CD4-positive, alpha-beta T cell treated with Interleukin-21 for 1 hour (primary cell): Measurements from ENCODE around the gene CACNA1C.

Experiments used
- DNase-seq: peaks from one replicate; pipeline ENCODE4 v3.0.0-alpha.2; 2020

Gene CACNA1C

DNA sequence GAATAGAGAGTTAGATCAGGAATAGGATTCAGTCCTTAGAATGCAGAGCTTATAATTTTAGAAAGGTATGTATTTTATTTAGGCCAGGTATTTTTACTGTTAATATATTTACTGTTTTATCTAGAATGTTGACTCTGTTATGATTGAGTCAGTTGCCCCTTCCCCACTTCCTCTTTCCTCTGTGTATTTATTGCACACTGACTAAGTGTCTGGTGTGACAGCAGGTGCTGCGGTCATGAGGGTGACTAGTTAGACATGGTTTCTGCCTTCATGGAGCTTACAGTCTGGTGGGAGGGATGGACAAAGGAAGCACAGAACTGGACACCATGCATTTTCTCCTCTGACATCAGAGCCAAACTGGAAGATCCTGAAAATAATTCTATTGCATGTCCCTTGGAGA is 159.8 kb downstream of the CACNA1C start:
- DNase-seq, result no peak

DNA sequence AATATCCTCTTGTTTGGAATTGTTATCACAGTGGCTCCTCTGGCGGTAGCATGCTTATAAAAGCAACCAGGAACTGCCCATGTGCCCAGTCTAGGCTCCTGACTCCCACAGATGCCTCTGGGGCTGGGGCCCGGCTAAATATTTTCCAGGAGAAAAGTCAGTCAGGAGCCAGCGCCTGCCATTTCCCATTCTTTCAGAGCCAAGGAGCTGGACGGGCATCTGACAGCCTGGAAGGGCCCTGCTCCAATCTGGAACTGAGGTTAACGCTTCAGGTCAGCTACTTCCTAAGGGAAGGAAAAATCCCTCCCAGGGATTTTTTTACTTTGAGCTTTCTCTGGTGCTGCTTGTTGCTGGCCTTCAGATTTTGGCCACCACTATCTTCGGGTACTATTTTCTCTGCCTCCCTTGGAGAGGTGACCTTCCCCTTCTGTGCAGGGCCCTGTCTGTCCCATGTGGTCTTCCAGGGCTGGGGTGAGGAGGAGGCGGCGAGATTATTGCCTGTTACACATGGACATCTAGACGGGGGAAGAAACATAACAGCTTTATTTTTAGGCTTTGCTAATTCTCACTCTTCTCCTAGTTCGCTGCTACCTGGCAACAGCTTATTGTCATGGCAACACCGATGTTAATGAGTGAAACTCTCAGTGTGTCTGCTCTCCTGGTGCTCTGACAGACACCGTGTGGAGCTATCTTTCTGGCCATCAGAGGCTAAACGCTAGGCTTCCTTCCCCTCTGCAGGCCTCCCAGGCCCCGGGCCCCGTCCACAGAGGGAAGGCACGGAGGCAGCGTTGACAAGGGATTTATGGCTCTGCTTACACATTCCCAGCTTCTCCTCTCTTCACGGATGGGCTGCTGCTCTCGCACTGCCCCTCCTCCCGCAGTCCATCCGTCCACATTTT is 160.4 kb downstream of the CACNA1C start:
- DNase-seq, result no peak

DNA sequence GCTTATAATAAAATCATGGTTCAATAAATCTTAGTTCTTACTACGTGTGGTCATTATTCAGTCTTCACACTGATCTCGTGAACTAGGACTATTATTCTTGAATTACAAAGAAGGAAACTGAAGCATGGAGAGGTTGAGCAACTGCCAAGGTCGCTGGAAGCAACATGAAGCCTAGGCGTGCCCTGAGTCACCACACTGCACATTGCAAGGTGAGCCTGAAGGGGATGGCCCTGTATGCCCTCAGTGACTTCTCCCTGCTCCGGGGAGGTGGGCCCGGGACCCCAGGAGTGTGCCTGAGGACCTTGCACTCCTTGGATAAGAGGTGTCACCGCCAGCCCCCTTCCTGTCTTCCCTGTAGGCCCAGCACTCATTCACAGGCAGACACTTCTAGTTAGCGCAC is 161.6 kb downstream of the CACNA1C start:
- DNase-seq, result no peak

DNA sequence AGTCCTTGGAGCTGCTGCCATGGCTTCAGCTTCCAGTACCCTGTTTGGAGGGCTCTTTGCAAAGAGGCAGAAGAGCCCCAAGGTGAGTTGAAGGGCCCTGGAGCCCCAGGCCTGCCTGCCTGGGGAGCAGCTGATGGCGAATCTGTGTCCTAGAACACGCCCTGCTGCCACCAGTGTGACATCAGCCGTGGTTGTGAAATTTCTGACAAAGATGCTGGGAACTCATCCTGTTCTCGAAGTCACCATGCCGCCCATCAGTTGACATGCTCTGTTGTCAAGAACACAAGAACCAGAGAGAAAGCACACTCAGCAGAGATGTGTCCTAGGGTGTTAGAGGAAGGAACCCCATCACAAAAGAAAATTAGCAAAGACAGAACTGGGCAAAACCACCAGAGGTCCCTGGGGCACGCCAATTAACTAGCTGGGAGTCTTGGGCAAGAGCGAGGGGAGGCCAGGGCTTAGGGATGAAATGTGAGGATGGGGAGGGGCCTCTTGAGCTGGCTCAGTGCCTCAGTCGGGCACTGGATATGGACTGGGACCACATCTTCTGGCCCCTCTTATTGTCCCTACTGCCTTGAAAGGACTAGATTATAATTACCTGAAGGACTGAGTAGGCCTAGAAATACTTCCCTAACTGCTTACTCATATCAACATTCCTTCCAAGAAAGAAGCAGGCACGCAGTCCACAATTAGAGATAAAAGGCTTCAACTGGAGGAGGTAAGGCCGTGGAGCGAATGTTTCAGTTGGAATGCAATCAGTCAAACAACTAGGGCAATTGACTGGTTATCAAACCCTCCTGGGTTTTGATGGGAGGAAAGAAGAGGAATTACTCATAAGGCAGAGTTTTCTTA is 163.1 kb downstream of the CACNA1C start:
- DNase-seq, result no peak

DNA sequence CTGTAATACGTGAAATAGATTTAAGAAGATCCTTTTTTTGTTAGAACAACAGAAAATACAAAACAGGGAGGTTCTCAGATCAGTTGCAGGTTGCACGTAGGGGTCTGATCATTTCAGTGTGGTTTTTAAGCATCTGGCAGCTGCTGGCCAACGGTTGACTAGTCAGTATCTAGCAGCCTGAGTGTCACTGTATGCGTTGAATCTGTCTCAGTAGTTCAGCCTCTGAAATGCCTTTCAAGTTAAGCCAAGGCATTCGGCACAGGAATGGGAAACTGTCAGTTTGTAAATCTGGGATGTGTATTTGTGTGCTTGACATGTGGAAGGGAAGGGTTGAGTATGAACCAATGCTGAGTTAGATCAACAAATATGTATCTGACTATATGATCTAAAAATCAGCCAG is 165.9 kb downstream of the CACNA1C start:
- no peak for DNase-seq

DNA sequence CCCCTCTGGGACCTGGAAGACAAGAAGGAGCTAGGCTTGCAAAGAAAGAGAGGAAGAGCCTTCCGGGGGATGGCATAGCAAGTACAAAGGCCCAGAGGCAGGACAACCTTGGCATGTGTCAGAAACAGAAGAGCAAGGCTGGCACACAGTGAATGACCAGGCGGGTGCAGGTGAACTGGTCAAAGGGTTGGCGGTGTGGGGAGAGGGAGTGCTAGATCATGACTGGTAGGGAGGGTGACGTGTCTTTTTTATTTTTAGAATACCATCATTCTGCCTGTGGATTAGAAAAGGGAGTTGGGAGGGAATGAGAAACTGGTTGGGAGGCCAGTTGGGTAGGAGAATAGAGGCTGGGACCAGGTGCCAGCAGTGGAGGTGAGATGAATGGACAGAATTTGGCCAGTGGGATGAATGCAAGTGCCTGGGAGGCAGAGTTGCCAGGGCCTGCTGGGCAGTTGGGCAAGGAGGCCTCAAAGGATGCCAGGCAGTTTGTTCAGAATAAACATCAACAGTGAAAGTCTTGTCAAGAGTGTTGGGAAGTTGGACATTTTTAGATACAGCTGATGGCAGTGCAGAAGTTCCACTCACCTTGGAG is 168.3 kb downstream of the CACNA1C start:
- no peak for DNase-seq

DNA sequence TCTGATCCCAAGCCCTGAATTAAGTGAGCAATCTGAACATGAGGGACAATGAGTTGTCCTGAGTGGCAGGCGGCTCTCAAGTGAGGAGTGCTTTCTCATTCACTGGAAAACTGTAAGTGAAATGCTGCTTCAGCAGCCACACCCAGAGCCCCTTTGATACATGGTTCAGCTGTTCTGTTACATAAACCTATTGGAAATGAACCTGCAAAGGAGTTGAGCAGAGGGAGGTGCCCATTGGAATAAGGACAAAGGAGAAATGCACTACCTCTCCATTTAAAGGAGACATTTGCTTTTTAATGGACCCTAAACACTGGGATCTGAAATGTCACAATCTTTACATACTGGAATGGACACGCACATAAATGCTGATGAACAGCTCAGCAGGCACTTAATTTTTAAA is 169.9 kb downstream of the CACNA1C start:
- no peak for DNase-seq

DNA sequence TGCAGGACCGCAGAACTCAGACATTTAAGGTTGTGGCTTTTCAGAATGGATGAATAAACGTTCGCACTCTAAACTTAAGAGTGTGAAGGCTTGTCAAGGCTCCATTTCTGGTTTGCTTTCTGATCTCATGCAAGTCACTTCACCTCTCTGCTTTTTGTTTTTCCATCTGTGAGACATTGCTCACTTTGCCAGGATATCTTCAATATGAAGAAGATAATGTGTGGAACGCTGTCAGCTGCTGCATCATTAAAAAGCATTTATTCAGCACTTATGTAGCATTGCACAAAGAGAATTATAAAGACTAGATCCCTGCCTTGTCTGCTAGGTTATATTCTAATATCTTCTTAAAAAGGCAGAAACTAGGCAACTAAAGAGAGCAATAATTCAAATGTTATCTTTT is 172.2 kb downstream of the CACNA1C start:
- no peak for DNase-seq

DNA sequence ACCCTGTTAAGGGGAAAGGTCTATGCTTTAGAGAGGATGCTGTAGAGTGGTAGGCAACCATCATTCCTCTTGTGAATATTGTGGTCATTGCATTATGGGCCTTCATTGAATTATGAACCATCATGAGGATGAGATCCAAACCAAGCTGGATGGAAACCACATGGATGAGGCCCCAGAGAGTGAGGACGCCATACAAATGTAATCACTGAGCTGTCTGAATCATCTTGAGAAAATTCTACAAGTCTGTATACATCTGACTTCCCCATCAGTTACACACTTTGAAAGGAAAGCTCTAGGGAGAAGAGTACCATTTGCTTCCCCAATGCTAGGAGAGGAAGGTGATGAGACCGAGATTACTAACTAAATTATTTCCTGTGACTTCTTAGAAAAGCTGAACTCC is 172.9 kb downstream of the CACNA1C start:
- DNase-seq, result no peak

DNA sequence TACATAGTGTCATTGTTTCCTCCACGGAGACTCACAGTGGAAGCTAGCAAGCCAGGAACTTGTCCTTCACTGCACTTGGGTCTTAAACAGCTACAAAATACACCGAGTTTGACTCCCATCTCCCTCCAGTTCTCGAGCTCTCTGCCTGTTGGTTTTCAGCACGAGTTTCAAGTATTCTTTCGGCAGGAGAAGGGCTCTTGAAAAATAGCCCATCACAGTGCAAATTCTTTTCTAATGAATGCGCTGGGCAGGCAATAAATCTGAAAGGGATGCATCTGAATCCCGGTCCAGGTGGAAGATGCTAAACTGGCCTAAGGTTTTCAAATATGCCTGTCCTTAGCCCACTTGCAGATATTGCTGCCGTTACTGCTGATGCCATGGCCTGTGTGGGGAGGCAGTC is 173.9 kb downstream of the CACNA1C start:
- no peak for DNase-seq

DNA sequence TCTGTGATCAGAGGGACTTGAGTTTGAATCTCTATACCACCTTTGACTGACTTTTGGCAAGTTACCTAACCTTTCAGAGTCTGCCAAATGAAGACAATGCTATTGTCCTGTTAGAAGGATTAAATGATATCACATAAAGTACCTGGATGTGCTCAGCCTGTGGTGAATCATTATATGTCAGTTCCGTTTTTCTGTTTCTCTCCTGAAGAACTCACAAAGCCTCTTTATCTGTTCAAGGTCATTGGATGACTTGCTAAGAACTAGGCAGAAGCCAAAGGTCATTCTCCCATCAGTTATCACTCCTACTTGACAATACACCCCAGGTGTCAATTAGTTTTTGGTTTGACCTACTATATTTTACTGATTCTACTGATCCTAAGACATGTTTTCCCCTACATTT is 174.6 kb downstream of the CACNA1C start:
- DNase-seq, result no peak

DNA sequence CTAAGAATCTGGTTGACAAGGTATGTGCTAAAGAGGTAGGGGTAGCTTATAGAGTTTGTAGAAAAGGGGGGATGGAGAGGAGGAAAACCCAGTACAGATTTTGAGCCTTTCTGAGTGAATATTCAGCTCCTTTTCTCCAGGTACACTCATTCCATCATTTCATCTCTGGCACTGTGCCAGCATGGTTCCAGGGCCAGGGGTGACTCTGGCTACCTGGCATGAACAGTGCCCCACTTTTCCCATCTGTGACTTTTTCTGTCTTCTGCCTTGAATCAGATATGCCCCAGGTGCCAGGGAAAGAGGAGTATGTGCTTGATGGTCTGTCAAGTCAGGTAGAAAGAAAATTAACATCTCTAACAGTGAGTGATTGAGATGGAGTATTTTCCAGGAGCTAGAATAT is 175.7 kb downstream of the CACNA1C start:
- no peak for DNase-seq

DNA sequence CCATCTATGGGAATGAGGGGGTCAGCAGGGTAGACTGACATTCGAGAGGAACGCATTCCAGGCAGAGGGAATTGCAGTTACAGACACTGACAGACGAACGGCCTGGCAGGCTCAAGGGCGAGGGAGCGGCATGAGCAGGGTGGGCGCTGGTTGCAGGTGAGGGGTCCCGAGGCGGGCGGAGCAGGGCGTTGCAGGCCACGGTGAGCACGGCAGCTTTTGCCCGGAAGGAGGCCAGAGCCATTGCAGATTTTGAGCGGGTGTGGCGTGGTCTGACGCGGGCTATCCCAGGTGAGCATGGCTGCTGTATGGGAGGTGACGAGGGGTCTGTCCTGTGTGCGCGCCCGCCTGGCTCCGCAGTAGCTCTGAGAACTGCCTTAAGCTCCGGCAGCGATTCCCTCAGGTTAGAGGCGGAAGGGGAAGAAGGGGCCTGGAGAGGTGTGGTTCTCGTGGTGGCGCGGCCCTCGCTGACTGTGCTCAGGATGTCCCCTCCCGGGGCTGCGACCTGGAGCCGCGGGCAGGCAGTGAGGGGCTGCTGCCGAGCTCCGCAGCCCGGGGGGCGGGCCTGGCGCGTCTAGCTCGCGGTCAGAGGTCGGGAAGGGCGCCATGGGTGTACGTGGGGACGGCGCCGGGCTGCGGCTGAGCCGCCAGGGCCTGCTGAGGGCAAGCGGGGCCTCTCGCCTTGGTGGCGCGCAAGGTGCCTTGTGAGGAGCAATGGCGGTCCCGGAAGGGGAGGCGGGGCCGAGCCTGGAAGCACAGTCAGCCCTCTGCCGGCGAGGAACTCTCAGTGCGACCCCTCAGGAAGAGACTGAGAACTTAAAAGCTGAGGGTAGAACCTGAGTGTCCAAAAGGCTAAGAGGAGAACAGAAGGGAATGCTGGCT is 177.1 kb downstream of the CACNA1C start:
- DNase-seq, result no peak

DNA sequence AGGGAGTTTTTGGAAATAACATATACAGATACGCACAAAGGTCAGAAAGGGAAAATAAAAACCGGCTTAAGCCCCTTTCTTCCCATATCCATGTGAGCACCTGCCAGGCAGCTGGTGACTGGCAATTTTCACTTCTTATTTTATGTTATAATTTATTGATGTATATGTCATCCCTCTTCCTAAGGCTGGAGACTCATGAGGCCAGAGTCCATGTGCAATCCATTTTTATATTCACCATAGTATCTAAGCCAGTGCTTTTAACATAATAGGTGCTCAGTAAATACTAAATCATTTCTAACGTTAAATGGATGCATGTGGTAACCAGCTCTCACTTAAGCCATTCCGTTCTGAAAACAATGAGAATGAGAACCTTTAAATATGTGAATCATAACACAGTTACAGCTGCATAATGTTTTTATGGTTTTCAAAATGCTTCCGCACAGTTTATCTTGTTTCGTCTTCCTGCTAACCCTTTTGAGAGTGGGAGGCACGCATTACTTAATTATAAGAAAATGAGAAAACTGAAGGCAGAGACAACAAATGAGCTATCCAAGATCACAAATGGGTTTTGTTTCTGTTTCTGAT is 178.3 kb downstream of the CACNA1C start:
- DNase-seq, result no peak

DNA sequence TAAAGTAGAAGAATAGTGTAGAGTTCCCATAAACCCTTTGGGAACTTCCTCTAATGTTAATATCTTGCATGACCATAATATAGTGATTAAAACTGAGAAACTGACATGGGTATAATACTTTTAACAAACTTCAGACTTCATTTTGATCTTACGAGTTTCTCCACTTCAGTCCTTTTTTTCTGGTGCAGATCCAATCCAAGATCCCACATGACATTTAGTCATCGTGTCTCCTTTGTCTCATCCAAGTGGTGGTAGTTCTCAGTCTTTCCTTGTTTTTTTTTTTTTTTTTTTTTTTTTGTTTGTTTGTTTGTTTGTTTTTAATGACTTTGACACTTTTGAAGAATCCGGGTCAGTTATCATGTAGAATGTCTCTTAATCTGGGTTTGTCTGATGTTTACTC is 179.2 kb downstream of the CACNA1C start:
- no peak for DNase-seq

DNA sequence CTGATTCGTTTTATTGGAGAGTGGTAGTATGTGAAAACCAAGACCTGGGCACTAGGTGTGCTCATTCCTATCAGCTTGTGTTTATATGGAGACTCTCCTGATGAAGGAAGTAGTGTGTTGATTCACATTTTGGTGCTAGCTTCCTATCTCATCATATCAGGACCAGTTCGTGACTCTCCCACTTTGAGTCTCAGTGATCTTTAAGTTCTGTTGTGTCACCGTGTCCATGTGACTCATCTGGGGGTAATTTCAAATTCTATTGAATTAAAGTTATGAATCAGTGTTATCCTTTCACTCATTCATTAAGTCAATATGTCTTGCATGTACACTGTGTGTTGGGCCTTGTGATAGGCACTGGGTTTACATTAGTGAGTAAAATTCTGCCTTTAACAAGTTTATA is 180.2 kb downstream of the CACNA1C start:
- DNase-seq, result no peak

DNA sequence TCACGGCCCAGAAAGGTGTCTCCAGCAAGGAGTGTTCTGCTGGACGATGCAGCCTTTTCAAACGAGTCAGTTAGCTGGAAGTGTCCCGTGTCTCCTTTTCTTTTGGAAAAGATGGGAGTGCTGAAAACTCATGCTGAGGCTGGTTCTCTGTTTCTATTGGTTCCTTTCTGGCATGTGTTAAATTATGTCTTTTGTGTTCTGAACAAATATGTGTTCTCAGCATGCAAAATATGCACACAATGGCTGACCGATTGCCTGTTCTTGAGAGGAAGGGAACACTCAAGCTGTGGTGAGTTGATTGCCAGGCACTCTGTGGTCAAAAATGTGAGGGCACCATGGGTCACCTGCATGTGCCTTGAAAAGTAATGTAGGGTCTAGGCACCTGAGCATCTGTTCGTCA is 181.3 kb downstream of the CACNA1C start:
- DNase-seq, result no peak

DNA sequence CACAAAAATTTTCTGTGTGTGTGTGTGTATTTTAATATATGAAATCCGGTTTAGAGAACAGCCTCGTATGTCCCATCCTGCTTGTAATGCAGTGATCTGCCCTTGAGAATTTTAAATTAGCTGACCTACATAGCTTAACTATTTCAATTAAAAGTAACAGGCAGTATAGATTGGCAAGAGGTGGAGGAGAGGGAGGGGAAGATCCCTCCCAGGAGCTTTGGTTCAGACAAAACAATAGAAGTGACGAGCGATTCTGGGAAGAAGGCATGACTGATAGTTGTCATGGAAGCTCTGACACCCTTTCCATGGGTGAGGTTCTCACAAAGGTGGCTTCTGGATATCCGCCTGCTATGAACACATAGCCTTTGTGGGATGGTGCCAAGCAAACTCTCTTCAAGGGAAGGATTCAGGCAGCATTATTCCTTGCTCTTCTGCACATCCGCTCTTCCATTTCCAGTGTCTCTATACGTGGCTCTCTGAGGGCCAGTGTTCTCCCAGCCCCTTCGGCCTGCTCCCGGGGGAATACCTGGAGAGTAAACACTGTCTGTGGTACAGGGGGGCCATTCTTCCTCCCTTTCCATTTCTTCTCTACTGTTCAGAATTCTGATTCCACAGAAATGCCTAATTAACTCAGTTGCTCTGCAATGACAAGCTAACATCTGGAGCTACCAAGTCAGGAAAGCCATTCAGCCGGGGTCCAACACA is 182.0 kb downstream of the CACNA1C start:
- no peak for DNase-seq

DNA sequence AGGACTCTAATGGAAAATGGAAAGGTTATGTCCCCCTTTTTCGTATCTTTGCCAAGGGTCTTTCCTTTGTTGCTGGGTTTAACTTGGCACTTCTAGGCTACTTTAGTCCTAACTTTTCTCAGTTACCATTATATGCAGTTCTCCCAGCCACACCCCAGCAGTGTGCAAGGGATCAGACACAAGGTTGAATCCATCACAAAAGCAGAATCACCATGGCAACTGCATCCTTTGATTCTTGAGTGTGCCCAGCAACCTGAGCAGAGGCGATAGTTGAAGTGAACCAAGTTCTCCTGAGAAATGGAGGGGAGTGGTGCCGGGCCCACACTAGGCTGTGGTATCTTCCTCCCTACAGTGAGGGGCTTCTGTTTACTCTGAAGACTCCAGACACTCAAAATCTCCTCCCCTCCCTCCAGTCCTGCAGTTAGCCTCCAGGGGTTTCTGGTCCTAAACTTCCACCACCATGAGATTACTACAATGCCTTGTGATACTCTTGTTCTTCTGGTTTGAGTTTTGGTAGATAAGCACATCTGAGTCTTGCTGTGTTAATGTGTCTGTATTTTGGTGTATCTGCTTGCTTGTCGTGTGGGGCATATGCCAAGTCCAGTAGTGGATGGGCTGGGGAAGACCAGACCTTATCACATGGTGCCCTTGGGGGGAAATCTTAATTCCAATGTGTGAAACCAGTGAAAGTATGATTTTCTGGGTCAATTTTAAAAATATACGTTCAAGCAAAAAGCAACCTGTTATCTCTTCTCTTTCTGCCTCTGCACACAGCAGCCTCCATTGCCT is 183.9 kb downstream of the CACNA1C start:
- DNase-seq, result no peak

DNA sequence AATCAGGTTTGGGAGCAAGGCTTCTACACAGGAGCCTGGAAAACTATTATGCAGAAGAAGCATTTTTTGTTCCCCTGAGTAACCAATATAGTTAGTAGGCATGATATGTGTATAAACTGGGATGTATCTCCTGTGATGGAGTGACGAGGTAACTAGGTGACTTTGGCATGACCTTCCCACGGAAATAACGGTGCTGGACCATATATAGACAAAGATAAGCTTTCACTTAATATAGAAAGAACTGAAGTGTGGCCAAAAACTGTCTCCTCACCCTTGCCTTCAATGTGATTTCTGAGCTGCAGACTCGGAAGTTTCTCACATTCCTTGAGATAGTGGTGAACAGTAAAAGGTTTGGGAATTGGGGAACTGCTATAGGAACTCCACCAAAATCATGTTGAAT is 185.3 kb downstream of the CACNA1C start:
- no peak for DNase-seq

DNA sequence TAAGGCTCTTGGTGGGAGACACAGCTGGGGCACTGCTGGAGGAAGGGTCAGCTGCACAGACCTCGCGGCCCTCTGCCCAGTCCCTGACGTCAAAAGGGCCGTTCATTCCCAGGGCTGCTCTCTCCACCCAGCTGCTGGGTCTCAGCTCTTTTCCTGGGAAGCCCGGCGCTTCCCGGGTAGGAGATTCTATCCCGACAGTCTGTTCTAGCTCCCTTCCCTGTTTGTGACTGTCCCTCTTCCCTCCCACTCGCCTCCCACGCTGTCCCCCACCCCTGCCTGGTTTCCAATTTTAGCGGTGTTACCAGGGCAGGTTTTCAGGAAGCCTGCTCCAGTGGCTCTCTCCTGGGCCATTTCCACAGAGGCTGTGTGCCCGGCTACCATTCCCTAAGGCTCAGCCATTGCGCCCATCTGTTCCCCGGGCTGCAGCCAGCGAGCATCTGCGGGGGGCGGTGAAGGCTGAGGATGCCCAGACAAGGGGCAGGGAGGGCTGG is 186.6 kb downstream of the CACNA1C start:
- DNase-seq, result no peak
